Measurements from ENCODE around the gene TYRO3.
"Not testable (repeated sequence)": the region's sequence is repeated elsewhere in the genome, so short reads cannot be mapped to it uniquely, and the experiment has no call there.

The TYRO3 gene

GRCh38 chr15:41577863-41578735, 19.1 kb downstream of the TYRO3 start:
- DNase-seq: no peak

- no peak for DNase-seq
These were observed 19.8 kb downstream of the TYRO3 start for GRCh38 chr15:41578736-41579383.

GRCh38 chr15:41581110-41581509, 22.1 kb downstream of the TYRO3 start:
- DNase-seq: no peak

- no peak for DNase-seq
These were observed 24.8 kb downstream of the TYRO3 start for GRCh38 chr15:41583795-41584194.

GRCh38 chr15:41584636-41585126, 25.7 kb downstream of the TYRO3 start:
- DNase-seq: no peak

- DNase-seq: peak; percentile 79
These were observed 26.4 kb downstream of the TYRO3 start for GRCh38 chr15:41585127-41586047.

- DNase-seq: not testable (repeated sequence)
These were observed 27.7 kb downstream of the TYRO3 start for GRCh38 chr15:41586531-41587282.

- not testable (repeated sequence) for DNase-seq
These were observed 30.0 kb downstream of the TYRO3 start for GRCh38 chr15:41589018-41589417.

- DNase-seq: not testable (repeated sequence)
These were observed 30.6 kb downstream of the TYRO3 start for GRCh38 chr15:41589571-41589970.

- DNase-seq: not testable (repeated sequence)
These were observed 32.2 kb downstream of the TYRO3 start for GRCh38 chr15:41591217-41591616.

GRCh38 chr15:41592718-41593117, 33.7 kb downstream of the TYRO3 start:
- not testable (repeated sequence) for DNase-seq

GRCh38 chr15:41594801-41595746, 36.1 kb downstream of the TYRO3 start:
- DNase-seq: no peak

- no peak for DNase-seq
These were observed 38.0 kb downstream of the TYRO3 start for GRCh38 chr15:41596972-41597371.

GRCh38 chr15:41597787-41598186, 38.8 kb downstream of the TYRO3 start:
- DNase-seq: no peak

- DNase-seq: no peak
These were observed 40.0 kb downstream of the TYRO3 start for GRCh38 chr15:41599061-41599460.

- no peak for DNase-seq
These were observed 44.5 kb downstream of the TYRO3 start for GRCh38 chr15:41603411-41603935.

GRCh38 chr15:41603941-41604911, 45.2 kb downstream of the TYRO3 start:
- peak; percentile 82 for DNase-seq

- no peak for DNase-seq
These were observed 46.6 kb downstream of the TYRO3 start for GRCh38 chr15:41605566-41605965.

GRCh38 chr15:41606997-41607396, 48.0 kb downstream of the TYRO3 start:
- no peak for DNase-seq
